HG02571 (cell line): Measurements from ENCODE around the gene IFNL4.
"Not testable (repeated sequence)": the region's sequence is repeated elsewhere in the genome, so short reads cannot be mapped to it uniquely, and the experiment has no call there.

Source experiments
- ATAC-seq: cut with Tn5 transposase; IDR thresholded peaks from one replicate; pipeline ENCODE4 v1.9.1; 2021; ENCODE audit warnings: mild to moderate bottlenecking, moderate library complexity; ENCODE audit not compliant: unreplicated experiment

Gene IFNL4

DNA sequence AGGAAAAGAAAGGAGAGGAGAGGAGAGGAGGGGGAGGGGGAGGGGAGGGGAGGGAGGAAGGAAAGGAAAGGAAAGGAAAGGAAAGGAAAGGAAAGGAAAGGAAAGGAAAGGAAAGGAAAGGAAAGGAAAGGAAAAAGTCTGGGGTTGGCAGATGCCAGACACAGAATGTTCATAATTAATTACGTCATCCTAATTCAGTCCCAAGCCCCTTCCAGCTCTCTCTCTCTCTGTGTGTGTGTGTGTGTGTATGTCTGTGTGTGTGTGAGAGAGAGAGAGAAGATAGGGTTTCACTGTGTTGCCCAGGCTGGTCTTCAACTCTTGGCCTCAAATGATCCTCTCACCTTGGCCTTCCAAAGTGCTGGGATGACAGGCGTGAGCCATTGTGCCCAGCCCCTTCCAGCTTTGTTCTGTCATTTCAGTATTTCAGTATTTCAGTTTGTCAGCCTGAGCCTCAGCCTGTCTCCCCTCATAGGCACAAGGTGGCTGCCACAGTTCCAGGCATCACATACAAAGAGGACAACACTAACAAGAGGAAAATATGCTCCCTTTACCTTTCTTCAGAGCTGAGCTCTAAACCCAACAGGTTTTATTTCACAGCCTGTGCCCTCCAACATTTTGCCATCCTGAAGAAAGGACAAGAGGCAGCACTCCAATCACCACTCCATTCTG is 18.4 kb downstream of the IFNL4 start:
- no peak for ATAC-seq

DNA sequence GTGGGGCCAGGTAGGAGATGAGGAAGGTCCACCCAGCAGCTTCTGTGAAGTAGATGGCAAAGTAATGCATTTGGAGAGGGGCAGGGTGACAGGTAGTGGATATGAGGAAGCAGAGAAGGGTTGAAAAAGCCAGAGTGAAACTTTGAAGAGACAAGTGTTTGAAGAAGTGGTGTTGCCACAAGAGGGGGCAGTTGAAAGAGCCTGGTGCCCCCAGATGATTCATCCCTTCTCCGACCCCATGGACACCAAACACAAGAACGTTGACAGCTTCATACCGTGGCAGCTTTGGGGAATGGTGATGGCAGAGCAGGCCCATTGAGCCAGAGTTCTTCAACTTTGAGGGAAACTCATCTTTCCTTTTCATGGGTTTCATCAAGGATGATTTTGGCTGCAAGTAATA is 23.7 kb downstream of the IFNL4 start:
- ATAC-seq = no peak

DNA sequence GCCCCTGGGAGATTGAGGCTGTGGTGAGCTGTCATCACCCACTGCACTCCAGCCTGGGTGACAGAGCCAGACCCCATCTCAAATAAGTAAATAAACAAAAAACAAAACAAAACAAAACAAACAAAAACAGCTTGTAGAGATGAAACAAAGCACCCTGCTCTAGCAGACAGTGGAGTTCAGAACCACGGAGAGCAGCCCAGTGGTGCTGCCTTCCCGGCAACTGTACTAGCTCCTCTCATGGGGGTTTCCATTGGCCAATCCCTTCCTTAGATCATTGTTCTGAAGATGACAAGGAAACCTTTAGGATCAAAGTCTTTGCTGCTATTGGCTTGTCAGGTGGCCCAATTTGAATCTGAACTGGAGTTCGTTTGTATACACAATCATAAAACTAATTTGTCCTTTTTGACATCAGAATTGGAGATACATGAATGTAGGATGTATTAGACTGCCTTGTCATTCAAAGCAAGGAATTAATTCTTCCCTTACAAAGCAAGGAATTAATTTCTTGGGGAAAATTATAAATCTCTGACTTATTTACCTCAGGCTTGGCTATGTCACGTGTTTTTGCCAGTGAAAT is 24.9 kb downstream of the IFNL4 start:
- no peak for ATAC-seq

DNA sequence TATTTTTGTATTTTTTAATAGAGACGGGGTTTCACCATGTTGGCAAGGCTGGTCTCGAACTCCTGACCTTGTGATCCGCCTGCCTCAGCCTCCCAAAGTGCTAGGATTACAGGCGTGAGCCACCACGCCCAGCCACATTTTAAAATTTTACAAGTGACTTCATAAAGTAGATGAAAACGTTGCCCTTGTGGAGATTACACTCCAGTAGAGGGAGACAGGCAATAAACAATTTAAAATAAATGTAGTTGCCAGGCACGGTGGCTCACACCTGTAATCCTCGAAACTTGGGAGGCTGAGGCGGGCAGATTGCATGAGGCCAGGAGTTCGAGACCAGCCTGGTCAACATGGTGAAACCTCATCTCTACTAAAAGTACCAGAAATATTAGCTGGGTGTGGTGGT is 29.5 kb downstream of the IFNL4 start:
- ATAC-seq = not testable (repeated sequence)

DNA sequence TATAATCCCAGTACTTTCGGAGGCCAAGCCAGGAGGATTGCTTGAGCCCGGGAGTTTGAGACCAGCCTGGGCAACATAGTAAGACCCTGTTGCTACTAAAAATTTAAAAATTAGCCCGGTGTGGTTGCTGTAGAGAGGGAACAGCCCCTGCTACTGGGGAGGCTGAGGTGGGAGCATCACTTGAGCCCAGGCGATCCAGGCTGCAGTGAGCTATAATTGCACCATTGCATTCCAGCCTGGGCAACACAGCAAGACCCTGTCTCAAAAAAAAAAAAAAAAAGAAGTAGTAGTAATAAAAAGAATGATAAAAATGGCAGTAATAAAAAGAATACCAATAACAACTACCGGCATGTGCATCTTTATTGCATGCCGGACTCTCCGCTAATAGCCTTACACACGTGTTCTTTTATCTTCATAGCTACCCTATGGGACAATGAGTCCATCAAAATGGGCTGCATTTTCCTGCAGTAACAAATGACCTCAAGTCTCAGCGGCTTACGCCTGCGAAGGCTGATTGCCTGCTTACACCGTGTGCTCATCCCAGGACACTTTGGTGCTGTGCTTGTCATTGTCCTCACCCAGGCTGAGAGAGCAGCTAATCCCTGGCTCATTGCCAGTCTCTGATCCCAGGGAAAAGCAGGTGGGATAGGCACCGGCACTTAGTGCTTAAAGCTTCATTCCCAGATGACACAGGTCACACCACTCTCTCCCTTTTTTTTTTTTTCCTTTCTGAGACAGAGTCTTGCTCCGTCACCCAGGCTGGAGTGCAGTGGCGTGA is 30.2 kb downstream of the IFNL4 start:
- no peak for ATAC-seq

DNA sequence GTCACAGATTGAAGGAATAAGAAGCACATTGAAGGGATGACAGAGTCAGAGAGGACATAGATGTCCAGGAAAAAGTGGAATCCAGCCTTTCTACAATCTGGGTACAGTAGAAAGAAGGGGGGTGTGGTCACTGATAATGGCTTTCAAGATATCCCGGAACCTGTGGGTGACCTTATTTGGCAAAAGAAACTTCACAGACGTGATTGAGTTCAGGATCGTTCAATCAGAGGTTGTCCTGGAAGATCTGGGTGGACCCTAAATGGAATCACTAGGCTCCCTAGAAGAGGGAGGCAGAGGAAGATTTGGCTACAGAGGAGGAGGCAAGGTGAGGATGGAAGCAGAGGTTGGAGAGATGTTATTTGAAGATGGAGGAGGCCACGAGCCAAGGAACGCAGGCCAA is 31.6 kb downstream of the IFNL4 start:
- no peak for ATAC-seq

DNA sequence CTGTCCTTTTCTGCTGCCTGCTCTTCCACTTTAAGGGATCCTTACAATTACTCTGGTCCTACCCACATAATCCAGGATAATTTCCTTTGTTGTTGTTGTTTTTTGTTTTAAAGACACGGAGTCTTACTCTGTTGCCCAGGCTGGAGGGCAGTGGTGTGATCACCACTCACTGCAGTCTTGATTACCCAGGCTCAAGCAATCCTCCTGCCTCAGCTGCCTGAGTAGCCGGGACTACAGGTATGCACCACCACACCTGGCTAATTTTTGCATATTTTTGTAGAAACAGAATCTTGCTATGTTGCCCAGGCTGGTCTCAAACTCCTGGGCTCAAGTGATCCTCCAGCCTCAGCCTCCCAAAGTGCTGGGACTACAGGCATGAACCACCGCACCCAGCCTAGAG is 33.3 kb downstream of the IFNL4 start:
- not testable (repeated sequence) for ATAC-seq

DNA sequence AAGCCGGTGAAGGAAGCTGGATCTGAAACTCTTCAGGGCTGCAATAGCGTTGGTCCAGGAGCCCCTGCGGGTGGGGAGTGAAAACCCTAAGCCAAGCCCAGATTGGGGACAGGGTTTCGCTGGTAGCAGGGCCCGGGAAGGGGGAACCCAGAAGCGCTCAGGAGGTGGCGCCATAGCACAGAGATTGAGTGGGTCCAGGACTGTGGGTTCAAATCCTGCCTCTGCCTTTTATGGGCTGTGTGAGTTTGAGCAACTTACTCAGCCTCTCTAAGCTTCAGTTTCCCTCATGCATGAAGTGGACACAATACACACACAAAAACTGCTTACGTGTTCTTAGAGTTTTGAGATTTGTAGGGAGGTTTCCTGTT is 36.3 kb downstream of the IFNL4 start:
- no peak for ATAC-seq

DNA sequence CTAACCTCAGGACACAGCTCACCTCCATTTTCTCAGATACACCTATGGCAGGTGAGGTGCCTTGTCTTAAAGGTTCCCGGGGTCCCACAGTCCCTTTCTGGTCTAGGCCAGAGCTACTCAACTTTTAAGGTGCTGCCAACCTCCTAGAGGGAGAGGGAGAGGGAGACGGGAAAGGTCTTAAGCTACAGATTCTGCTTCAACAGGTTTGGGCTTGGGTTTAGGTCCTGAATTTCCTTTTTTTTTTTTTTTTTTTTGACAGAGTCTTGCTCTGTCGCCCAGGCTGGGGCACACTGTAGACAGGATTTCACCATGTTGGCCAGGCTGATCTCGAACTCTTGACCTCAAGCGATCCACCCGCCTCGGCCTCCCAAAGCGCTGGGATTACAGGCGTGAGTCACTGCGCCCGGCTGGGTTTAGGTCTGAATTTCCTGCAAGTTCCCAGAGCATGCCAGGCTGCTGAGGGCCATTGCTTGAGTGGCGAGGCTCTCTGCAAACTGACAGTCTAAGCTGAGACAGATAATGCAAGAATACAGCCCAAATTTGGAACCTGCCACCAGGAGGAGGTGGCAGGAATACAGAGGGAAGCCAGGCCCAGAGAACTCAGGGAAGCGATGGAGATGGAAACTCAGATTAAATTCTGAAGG is 36.8 kb downstream of the IFNL4 start:
- ATAC-seq = no peak

DNA sequence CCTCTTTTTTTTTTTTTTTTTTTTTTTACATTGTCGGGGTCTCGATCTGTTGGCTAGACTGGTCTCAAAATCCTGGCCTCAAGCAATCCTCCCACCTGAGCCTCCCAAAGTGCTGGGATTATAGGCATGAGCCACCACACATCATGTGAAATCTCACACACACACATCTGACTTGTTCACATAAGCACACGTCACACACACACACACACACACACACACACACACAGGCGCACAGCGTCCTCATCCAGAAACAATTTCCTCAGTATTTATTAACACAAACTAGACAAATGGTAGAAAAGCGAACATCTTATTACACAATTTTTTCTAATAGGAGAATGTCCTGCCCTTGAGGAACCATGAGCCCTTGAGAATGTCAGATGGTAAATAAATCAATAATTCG is 39.5 kb downstream of the IFNL4 start:
- ATAC-seq = no peak

DNA sequence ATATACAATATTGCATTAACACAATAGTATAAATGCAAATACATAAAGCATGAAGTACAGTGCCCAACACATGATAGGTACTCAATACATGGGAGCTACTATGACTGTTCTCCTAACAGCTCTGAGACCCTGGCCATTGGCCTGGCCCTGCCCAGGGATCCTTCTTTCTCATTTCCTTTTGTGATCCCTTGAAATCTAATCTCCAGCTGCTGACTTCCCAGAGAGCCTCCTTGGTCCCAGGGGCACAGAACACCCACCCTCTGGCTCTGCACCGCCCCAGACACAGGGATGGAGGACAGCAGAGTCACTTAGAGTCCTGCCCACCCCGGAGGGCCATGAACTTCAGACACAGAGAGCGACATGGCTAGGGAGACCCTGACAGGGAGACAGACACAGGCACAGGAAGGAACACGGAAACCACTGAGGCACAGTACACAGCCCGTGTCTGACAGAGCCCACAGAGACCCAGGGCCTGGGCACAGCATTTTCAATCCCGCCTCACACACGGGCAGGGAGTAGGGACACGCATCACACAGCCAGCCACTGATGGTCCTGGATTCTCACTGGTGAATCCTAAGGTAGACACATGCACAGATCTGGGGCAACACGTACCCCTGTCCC is 40.4 kb downstream of the IFNL4 start:
- no peak for ATAC-seq

DNA sequence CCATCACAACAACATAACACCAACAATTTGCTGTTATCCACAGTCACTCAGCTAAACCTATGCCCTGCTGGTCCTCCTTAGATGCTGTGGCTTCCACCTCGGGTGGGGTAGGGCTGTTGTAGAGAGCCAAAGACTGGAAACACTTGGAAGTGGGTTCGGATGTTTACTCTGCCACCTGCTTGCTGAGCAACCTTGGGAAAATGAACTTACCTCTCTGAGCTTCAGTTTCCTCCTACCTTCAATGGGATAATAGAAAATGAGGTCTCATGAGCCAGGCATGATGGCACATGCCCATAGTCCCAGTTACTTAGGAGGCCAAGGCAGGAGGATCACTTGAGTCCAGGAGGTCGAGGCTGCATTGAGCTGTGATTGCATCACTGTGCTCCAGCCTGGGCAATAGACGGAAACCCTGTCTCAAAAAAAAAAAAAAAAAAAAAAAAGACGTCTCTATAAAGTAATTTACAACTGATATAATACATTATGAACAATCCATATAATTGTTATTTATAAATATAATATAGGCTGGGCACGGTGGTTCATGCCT is 41.3 kb downstream of the IFNL4 start:
- ATAC-seq = no peak

DNA sequence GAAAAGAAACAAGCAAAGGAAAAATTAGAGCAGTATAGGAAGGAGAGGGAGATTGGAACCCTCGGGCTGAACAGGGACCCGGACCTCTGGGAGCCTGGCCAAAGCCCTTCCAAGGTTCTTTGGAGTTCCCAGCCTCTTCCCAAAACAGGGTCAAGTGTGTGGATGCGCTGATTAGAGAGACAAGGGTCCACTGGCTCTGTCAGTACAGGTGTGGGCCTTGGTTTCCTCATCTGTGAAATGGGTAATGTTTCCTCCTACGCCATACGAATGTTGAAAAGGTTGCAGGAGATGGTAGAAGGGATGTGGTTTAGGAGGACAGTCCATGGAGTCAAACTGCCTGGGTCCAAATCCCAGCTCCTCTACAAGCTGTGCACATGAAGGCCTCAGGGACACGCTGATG is 42.5 kb downstream of the IFNL4 start:
- no peak for ATAC-seq

DNA sequence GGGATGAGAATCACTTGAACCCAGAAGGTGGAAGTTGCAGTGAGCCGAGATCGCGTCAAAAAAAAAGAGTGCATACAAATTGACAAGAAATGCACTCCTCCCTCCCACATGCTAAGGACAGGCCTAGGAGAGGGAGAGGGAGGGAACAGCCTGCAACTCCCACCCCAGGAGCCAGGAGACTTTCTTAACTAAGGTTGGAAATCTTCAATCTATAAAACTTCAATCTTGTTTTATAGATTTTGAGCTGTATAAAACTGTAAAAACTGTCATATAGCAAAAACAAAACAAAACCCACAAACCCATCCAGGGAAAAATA is 43.2 kb downstream of the IFNL4 start:
- no peak for ATAC-seq

DNA sequence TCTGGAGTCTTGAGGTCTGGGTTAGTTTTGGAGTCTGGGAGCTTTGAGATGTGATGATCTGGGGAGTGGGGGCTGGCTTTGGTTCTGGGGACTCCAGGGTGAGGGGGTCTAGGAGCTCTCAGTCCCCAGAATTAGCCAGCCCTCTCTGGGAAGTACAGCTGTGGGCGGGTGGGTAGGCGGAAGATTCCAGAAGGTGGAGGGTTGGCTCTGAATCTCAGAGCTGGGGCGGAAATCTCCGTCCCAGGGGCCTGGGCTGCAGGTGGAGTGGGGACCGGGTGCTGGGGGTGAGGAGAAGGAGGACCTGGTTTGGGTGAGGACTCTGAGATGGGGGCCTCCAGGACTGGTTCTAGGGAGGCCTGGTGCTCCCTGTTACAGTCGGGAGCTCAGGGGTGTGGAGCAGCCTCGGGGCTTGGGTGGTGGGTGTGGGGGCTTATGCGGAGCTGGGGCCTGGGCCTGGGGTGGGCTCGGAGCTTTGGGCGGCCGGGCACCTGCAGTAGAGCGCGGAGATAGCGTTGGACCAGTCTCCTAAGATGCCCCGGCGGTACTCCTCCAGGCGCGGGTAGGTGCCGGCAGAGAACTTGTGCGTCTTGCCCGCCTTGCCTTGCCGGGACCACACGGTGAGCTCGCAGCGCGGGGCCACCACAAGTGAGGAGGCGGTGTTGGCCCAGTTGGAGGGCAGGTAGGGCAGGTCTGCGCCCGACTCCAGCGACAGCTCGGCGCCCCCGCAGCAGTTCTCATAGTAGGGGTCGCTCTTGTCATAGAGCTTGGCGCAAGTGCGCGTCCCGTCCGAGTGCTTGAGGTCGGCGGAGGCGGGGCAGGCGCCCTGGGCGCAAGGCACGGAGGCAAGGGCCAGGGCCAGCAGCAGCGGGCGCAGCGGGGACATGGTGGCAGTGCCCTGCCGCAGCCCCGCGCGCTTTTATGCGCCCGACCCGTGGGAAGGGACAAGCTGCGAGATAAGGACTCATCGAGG is 45.0 kb downstream of the IFNL4 start, which contains the start of gene SYCN:
Gene SYCN, minus strand, starts transcription at position 892 of the 970 bp plus-strand sequence. Its CDS starts 9 bp downstream, at position 883.
- ATAC-seq = no peak

DNA sequence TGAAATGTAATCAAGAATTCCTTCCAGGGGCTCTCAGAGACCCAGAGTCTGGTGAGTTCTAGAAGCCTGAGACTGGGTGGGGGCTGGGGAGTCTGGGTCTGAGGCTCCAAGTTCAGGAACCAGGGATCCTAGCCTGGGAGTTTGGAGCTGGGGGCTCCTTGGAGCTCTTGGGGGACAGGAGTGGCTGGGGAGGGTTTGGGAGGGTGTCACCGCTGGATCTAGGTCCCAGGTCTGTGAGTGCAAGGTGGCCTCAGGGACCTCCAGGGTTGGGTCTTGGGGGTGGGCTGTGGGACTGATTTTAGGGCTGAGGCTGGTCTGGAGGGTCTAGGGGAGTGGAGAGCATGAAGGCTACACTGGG is 45.7 kb downstream of the IFNL4 start:
- no peak for ATAC-seq

DNA sequence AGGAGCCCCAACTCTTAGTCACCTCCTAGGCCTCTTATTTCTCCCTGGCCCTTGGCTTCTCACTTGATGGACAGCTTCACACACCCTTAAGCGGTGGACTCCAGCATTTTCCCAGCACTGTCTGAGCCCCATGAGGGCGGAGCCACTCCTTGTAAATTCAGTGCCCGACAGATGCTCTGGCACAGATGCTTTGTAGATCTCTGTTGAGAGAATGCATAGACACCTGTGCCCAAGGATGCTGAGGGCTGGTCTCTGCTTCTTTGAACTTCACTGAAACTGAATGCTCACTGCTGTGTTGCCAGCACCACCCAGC is 47.9 kb downstream of the IFNL4 start:
- ATAC-seq = no peak

DNA sequence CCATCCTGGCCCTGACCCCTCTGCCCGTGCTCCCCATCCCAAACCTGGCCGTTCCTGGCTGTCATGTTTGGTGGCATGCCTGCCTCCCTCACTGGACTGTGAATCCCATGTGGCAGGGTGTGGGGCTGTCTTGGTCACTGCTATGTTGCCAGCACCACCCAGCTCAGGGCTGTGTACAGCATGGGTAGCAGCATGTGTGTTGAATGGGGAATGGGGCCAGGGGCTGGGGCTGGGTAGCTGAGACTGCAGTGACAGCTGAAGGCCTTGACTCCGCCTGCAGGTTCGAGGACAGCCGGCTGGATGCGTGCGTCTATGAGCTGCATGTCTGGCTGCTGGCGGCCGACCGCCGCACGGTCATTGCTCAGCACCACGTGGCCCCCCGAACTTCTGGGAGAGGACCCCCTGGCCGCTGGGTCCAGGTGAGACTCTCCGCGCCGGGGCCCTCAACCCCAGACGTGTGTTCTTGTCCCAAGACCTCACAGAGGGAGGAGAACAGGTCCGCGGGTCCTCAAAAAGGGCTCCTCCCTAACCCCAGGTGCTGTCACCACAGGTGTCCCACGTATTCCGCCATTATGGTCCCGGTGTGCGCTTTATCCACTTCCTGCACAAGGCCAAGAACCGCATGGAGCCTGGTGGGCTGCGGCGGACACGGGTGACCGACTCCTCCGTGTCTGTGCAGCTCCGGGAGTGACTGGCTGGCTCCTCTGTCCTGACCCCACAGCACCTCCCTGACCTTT is 48.4 kb downstream of the IFNL4 start:
- ATAC-seq = no peak

DNA sequence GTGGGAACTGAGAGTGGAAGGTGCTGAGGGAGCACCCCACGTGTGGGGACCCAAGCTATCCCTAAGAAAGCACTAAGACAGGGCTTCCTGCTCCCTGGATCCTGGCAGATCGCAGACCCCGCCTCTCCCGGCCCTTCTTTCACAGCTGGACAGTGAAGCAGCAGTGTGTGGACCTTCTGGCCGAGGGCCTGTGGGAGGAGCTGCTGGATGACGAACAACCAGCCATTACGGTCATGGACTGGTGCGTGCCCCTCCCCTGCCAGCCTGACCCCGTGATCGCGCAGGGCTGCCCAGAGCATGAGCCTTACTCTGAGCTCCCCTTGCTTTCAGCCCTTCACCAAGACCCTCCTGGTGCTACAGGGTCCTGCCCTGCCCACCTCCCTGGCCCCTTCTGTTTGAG is 49.6 kb downstream of the IFNL4 start:
- ATAC-seq = no peak

DNA sequence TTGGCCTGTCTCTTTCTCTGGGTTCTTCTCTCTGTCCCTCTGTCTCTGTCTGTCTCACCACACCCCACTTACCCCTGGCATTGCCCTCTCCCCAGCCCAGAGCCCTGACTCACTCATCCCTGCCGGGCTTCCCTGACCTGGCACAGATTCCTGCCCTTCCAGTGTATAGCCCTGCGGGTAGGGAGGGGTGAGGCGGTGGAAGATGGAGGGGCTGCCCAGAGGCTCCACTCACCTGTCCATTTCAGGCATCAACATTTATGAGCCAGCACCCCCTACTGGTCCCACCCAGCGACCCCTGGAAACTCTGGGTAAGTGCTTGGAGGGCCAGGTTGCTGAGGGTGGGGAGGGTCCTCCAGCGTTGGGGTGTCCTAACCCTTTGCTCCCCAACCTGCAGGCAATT is 50.8 kb downstream of the IFNL4 start:
- no peak for ATAC-seq
